GM06990 (cell line): ENCODE measurements around the gene EXOC2.

Experiments used
- DNase-seq: peaks from one replicate; pipeline ENCODE4 v3.0.0-alpha.2; 2011; ENCODE audit not compliant: insufficient read length; ENCODE audit errors: extremely low read depth
- H3K27me3 ChIP-seq: replicated peaks from 2 replicates; pipeline ENCODE4 v1.6.0; 2011; ENCODE audit warnings: low read length; ENCODE audit not compliant: control insufficient read depth, insufficient read depth
- H3K36me3 ChIP-seq: 2 replicates; pipeline ENCODE4 v1.5.1; 2011; ENCODE audit warnings: low read length; ENCODE audit not compliant: control insufficient read depth, insufficient read depth
- H3K4me3 ChIP-seq: replicated peaks from 2 replicates; pipeline ENCODE4 v1.5.1; 2011; ENCODE audit warnings: low read depth, mild to moderate bottlenecking, control low read depth, low read length
- CTCF ChIP-seq: IDR thresholded peaks from 2 replicates; pipeline ENCODE4 v1.5.1; 2011; ENCODE audit warnings: low read length, control low read depth, mild to moderate bottlenecking, inconsistent platforms; ENCODE audit not compliant: insufficient read depth, poor library complexity, severe bottlenecking

Gene EXOC2

GRCh38 chr6:494394-494793, 198.5 kb downstream of the EXOC2 start:
- TF ChIP-seq CTCF, result no peak
- Histone ChIP-seq H3K4me3 (no peak overlapping the region), H3K27me3 (no peaks in the 10 kb centered on the region), H3K36me3 (no peaks in the 10 kb centered on the region)
- DNase-seq, result no peak

- Histone ChIP-seq H3K4me3 (no peak overlapping the region), H3K27me3 (no peaks in the 10 kb centered on the region), H3K36me3 (no peaks in the 10 kb centered on the region; the same call in 1 of the 2 replicates)
- TF ChIP-seq CTCF, result no peak
- no peak for DNase-seq
Measured at GRCh38 chr6:493840-494239, 199.1 kb downstream of the EXOC2 start.

GRCh38 chr6:492816-493414, 200.0 kb downstream of the EXOC2 start:
- no peaks in the 10 kb centered on the region for H3K27me3 ChIP-seq
- peaks cover 2% of the 10 kb centered on the region; the same call in 1 of the 2 replicates for H3K36me3 ChIP-seq
- no peak for TF ChIP-seq CTCF
- H3K4me3 ChIP-seq, result no peak overlapping the region
- no peak for DNase-seq

DNA sequence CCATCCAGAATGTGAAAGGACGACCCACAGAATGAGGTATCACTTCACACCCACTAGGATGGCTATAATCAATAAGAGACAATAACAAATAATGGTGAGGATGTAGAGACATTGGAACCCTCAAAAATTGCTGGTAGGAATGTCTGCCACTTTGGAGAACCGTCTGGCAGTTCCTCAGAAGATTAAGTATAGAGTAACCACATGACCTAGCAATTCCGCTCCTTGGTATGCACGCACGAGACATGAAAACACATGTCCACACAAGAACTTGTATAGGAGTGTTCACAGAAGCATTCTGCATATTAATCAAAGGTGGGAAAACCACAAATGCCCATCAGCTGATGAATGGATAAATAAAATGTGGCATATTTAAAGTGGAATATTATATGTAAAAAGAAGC, 200.8 kb downstream of the EXOC2 start:
- DNase-seq, result no peak
- Histone ChIP-seq H3K4me3 (no peak overlapping the region), H3K27me3 (no peaks in the 10 kb centered on the region), H3K36me3 (peaks cover 2% of the 10 kb centered on the region; the same call in 1 of the 2 replicates)
- TF ChIP-seq CTCF, result no peak

DNA sequence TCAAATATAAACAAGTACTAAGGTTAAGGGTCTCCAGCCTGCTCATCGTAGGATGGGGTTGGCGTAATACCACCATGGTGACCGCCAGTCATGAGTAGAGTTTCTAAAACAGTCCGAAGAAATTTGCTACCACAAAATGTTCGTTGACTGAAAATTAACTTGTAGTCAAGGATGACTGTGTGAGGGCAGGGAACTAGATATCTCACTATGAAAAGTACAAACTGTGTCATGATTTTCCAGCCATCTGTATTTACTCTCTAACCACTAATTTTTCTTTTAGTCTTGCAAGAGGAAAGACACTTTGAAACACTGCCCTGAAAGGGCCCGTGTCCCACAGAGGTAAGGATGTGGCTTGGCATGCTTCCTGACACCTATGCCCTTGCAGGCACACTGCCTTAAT, 201.7 kb downstream of the EXOC2 start:
- no peaks in the 10 kb centered on the region for H3K27me3 ChIP-seq
- TF ChIP-seq CTCF, result no peak
- no peak for DNase-seq
- no peak overlapping the region for H3K4me3 ChIP-seq
- peaks cover 2% of the 10 kb centered on the region for H3K36me3 ChIP-seq

DNA sequence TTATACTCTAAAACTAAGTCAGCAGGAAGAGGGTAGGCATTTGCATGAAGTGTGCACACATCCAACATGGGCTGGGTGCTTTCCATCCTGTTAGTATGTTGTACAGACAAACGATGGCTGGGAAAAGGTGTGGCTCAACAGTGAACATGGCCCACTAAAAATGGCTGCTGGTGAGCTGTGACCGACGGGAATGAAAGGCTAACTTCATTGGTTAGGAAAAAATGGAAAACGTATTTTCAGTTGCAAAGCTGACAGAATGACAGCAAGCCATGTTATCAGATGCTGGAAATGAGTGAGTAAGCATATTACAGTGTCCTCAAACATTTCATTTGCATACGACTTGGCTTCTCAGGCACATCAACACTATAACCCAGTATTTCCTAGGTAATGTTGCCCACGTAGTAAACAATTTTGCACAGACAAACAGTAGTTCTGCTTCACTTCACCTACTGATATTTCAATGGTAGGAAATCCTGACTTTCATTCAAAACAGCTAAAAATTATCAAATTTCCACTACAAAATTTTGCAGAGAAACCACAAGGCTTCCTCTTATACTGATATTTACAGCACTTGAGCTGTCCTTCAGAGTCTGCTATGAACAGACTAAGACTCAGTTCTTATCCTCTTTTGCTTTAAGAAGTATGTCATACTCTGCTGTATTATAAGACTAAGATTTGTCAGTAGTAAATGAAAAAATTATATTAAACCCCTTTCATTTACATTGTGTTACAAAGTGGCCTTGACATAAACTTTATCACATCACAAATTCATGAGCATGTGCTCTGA, 202.5 kb downstream of the EXOC2 start:
- Histone ChIP-seq H3K27me3 (no peaks in the 10 kb centered on the region), H3K36me3 (peaks cover 2% of the 10 kb centered on the region), H3K4me3 (no peak overlapping the region)
- DNase-seq, result no peak
- TF ChIP-seq CTCF, result no peak
